ENCODE results near the gene AKAP4.

- TF ChIP-seq TARDBP (IDR thresholded peaks at IDR 0.05; ENCODE audit: borderline replicate concordance) = no peak
- TF ChIP-seq BHLHE40 (IDR thresholded peaks at IDR 0.05; ENCODE audit: borderline replicate concordance in 1 of 2, low read depth in 2 of 2, low read length in 1 of 2) = no peak
- TF ChIP-seq POLR2AphosphoS5 (IDR thresholded peaks at IDR 0.05; ENCODE audit: low read length) = no peak
- TF ChIP-seq BCL3 (IDR thresholded peaks at IDR 0.05; ENCODE audit: borderline replicate concordance, insufficient read depth, low read depth, low read length, poor library complexity, severe bottlenecking) = no peak
- TF ChIP-seq NFIC (IDR thresholded peaks at IDR 0.05; ENCODE audit: low read depth, low read length) = no peak
- TF ChIP-seq CTCF (IDR thresholded peaks at IDR 0.05 in 2 of 3, conservative IDR thresholded peaks at IDR 0.05 in 1 of 3; ENCODE audit: control insufficient read depth in 2 of 3, extremely low read depth in 1 of 3, insufficient read depth in 1 of 3, low read depth in 3 of 3, low read length in 3 of 3) = no peak
These were observed 1.7 kb upstream of the AKAP4 start for GRCh38 chrX:50202539-50202938.
